Measurements from ENCODE around the gene TMEM151B.

- TF ChIP-seq EWSR1 (IDR thresholded peaks at IDR 0.05; ENCODE audit: borderline replicate concordance, low read depth, partially characterized antibody) (no peak), L3MBTL2 (IDR thresholded peaks at IDR 0.05) (peak; percentile 80), CTCF (IDR thresholded peaks at IDR 0.05 in 2 of 3, conservative IDR thresholded peaks at IDR 0.05 in 1 of 3; ENCODE audit: insufficient read depth in 2 of 3, low read depth in 1 of 3, low read length in 3 of 3) (peak; percentile 70 to 90 (median 78); a peak in 5 of 6 replicates), C11orf30 (IDR thresholded peaks at IDR 0.05; ENCODE audit: low read depth) (peak; percentile 83), SETDB1 (IDR thresholded peaks at IDR 0.05; ENCODE audit: low read length) (no peak), TCFL5 (CRISPR knock-in tag; conservative IDR thresholded peaks at IDR 0.05) (no peak), ARID2 (IDR thresholded peaks at IDR 0.05) (no peak), NR3C1 (CRISPR knock-in tag; IDR thresholded peaks at IDR 0.05) (no peak), ZMIZ1 (IDR thresholded peaks at IDR 0.05; ENCODE audit: low read depth in 2 of 2, low read length in 2 of 2) (peak in 1 of 2 experiments; percentile 80; a peak in 2 of 4 replicates), GTF2A2 (tag; IDR thresholded peaks at IDR 0.05) (no peak), NFYB (IDR thresholded peaks at IDR 0.05; ENCODE audit: extremely low read depth, insufficient read length) (no peak), BHLHE40 (IDR thresholded peaks at IDR 0.05; ENCODE audit: low read length) (peak; percentile 98), SPI1 (IDR thresholded peaks at IDR 0.05; ENCODE audit: borderline replicate concordance, low read depth, low read length) (peak; percentile 66)
Measured at GRCh38 chr6:44257025-44257752, 13.1 kb upstream of the TMEM151B start, which contains the start of gene SLC35B2.

All from K562 (cell line).